ENCODE measurements around the gene MCF2L2. TPM values are rescaled to one million over a fixed set of nuclear protein-coding genes. Genes with fewer than 3 reads are reported as not detected.

MCF2L2 gene
- total and polyA plus RNA-seq, 9 of the 15 experiments (the other 6 are each of a cell fraction or from before 2014, with no cell fraction given) = 0.56 to 4.2 (median 3.0) TPM

GRCh38 chr3:183287301-183287971, 141.0 kb downstream of the MCF2L2 start (continued):
- TF ChIP-seq ZNF444 (CRISPR knock-in tag; IDR thresholded peaks at IDR 0.05) = no peak
- no peak for TF ChIP-seq ZBTB33 (CRISPR knock-in tag; IDR thresholded peaks at IDR 0.05)
- TF ChIP-seq ZNF696 (CRISPR knock-in tag; conservative IDR thresholded peaks at IDR 0.05) = no peak
- no peak for TF ChIP-seq CBX8 (IDR thresholded peaks at IDR 0.05; ENCODE audit: borderline replicate concordance, extremely low read depth, low read depth, low read length, poor library complexity, severe bottlenecking)
- TF ChIP-seq MYC (IDR thresholded peaks at IDR 0.05; ENCODE audit: low read depth, low read length) = peak; percentile 69
- no peak for TF ChIP-seq MYC (CRISPR knock-in tag; IDR thresholded peaks at IDR 0.05; ENCODE audit: borderline replicate concordance, low read depth)
- TF ChIP-seq MEIS2 (IDR thresholded peaks at IDR 0.05; ENCODE audit: partially characterized antibody) = peak; percentile 76
- no peak for TF ChIP-seq GTF2B (IDR thresholded peaks at IDR 0.05; ENCODE audit: extremely low read depth, insufficient read length)
- no peak for TF ChIP-seq HOMEZ (CRISPR knock-in tag; IDR thresholded peaks at IDR 0.05)
- no peak; the same call in 1 of the 2 replicates for TF ChIP-seq AFF4 (CRISPR knock-in tag; IDR thresholded peaks at IDR 0.05)
- peak; percentile 76 for TF ChIP-seq DPF2 (IDR thresholded peaks at IDR 0.05)
- no peak for TF ChIP-seq E2F4 (CRISPR knock-in tag; IDR thresholded peaks at IDR 0.05; ENCODE audit: low read depth)
- no peak for TF ChIP-seq COPS2 (conservative IDR thresholded peaks at IDR 0.05)
